GM06990 (cell line): ENCODE measurements around the gene ZC3HAV1.
"Not testable (repeated sequence)": the region's sequence is repeated elsewhere in the genome, so short reads cannot be mapped to it uniquely, and the experiment has no call there.

Source experiments
- DNase-seq: peaks from one replicate; pipeline ENCODE4 v3.0.0-alpha.2; 2011; ENCODE audit not compliant: insufficient read length; ENCODE audit errors: extremely low read depth
- H3K27me3 ChIP-seq: replicated peaks from 2 replicates; pipeline ENCODE4 v1.6.0; 2011; ENCODE audit warnings: low read length; ENCODE audit not compliant: control insufficient read depth, insufficient read depth
- H3K36me3 ChIP-seq: 2 replicates; pipeline ENCODE4 v1.5.1; 2011; ENCODE audit warnings: low read length; ENCODE audit not compliant: control insufficient read depth, insufficient read depth
- H3K4me3 ChIP-seq: replicated peaks from 2 replicates; pipeline ENCODE4 v1.5.1; 2011; ENCODE audit warnings: low read depth, mild to moderate bottlenecking, control low read depth, low read length
- CTCF ChIP-seq: IDR thresholded peaks from 2 replicates; pipeline ENCODE4 v1.5.1; 2011; ENCODE audit warnings: low read length, control low read depth, mild to moderate bottlenecking, inconsistent platforms; ENCODE audit not compliant: insufficient read depth, poor library complexity, severe bottlenecking

ZC3HAV1 gene

DNA sequence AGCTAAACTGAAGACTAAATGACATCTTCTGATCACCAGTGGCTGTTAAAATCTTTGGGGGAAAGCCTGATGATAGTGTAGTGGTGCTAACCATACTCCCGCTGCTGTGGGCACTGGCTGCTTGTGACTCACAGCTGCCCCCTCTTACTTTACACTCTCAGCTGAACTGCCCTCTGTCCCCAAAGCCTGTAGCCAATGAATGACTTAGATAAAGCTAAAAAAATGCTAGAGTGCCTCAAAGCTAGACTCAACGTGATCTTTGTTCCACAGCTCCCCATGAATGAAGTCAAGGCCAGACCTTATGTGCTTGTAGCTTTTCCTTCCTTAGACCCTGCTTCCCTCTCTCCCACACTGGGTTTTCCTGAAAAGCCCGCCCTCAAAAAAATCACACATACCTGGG is 80.2 kb downstream of the ZC3HAV1 start:
- peaks cover 7% of the 10 kb centered on the region for H3K36me3 ChIP-seq
- no peak overlapping the region for H3K4me3 ChIP-seq
- TF ChIP-seq CTCF: no peak
- no peak for DNase-seq
- no peaks in the 10 kb centered on the region for H3K27me3 ChIP-seq

DNA sequence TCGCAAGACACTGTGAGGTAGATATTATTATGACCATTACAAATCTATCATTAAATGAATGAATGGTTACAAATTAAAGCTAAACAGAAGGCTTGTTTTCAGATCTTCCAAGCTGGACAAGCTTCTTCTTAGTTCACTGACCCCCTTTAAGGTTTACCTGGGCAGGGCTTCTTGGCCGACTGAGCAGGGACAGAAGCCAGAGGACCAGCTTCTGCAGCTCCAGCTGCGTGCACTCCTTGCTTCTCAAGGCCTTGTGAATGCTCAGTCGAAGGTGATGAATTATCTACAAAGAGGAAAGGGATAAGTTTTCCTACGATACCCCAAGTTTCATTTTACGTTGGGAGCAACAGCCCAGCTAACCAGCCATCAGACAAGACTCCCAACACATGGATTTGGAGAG is 83.0 kb downstream of the ZC3HAV1 start:
- no peak for TF ChIP-seq CTCF
- H3K4me3 ChIP-seq: no peak overlapping the region
- H3K36me3 ChIP-seq: peaks cover 5% of the 10 kb centered on the region
- no peak for DNase-seq
- no peaks in the 10 kb centered on the region for H3K27me3 ChIP-seq

GRCh38 chr7:139025861-139026260 is 83.7 kb downstream of the ZC3HAV1 start:
- H3K27me3 ChIP-seq, H3K4me3 ChIP-seq, H3K36me3 ChIP-seq, DNase-seq: not testable (repeated sequence)

DNA sequence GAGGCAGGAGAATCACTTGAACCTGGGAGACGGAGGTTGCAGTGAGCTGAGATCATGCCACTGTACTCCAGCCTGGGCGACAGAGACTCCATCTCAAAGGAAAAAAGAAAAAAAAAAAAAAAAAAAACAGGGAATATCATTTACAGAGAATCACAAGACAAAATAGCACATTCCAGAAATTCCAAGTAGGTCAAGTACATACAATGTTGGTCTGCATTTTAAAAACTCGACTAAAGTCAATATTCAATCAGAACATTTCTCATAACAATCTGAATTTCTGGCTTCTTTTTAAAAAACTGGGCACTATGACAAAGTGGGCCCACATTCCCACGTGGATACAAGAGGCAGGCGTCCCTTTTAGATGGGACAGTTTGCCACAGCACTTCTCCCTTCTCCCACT is 86.4 kb downstream of the ZC3HAV1 start:
- DNase-seq: no peak
- no peak for TF ChIP-seq CTCF
- no peak overlapping the region for H3K4me3 ChIP-seq
- no peaks in the 10 kb centered on the region for H3K27me3 ChIP-seq
- peaks cover 2% of the 10 kb centered on the region for H3K36me3 ChIP-seq

- H3K27me3 ChIP-seq: no peaks in the 10 kb centered on the region
- no peak for TF ChIP-seq CTCF
- no peak overlapping the region for H3K4me3 ChIP-seq
- DNase-seq: no peak
- peaks cover 2% of the 10 kb centered on the region for H3K36me3 ChIP-seq
Observed at GRCh38 chr7:139022286-139022685, 87.2 kb downstream of the ZC3HAV1 start.

DNA sequence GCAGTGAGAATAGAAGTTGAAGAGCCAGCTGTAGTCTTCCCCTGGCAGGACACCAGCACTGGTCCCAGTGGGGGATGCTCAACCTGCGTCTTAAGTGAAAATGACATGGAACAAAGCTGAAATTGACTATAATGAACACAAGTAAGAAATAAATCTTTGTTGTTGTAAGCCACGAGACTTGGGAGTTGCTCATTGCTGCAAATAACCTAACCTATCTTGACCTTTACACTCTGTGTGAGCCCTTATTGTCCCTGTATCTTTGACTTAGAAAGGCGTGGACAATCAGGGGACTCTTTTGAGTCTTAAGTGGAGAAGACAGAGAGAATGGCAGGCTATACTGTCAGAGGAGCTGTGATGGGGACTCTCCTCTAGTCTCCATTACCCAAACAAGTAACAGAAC is 90.6 kb downstream of the ZC3HAV1 start:
- H3K27me3 ChIP-seq: no peaks in the 10 kb centered on the region
- no peak for DNase-seq
- H3K4me3 ChIP-seq: no peak overlapping the region
- TF ChIP-seq CTCF: no peak
- no peaks in the 10 kb centered on the region; the same call in 1 of the 2 replicates for H3K36me3 ChIP-seq
